ENCODE results near the gene NFX1. TPM values are rescaled to one million over a fixed set of nuclear protein-coding genes. Genes with fewer than 3 reads are reported as not detected.
"Not testable (repeated sequence)": the region's sequence is repeated elsewhere in the genome, so short reads cannot be mapped to it uniquely, and the experiment has no call there.

NFX1 gene
- polyA plus RNA-seq, 3 donors from 2014 or later, result 8.8 to 27.0 (median 11.8) TPM

DNA sequence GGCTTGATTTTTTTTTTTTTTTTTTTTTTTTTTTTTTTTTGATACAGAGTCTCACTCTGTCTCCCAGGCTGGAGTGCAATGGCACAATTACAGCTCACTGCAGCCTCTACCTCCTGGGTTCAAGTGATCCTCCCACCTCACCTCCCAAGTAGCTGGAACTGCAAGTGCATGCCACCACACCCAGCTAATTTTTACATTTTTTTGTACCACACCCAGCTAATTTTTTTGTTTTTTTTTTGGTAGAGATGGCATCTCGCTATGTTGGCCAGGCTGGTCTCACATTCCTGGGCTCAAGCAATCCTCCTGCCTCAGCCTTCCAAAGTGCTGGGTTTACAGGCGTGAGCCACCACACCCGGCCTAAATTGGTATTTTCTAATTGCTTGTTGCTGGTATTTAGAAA, 68.3 kb downstream of the NFX1 start:
- H3K27me3 Mint-ChIP-seq (ENCODE audit: low read depth in 3 of 3); H3K9me3 Mint-ChIP-seq; H3K27ac Mint-ChIP-seq; H3K4me1 Mint-ChIP-seq; H3K4me3 Mint-ChIP-seq; DNase-seq: not testable (repeated sequence)
- peaks cover 13 to 41% (median 15%) of the 10 kb centered on the region in 3 donors for H3K36me3 Mint-ChIP-seq

DNA sequence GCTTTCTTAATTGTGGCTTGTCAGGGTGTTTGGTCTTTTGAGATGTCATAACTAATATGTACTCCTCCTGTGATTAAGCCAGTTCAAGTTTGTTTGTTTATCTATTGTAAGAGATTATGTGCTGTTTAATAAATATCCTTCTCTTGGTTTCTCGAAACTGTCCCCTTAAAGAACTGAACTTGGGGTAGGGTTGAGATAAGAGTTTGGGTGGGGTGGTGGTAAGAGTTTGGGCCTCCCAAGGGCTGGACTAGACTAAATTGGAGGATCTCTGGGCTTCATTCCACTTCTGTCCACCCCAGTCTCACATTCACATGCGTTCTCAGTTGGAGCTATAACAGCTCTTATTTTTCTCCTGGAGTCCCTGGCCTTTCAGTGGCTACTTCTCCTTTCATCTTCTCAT, 73.8 kb downstream of the NFX1 start:
- Mint-ChIP-seq H3K9me3 (no peaks in the 10 kb centered on the region), H3K27ac (peak overlapping the region in 1 of 6 donors; percentile 13)

GRCh38 chr9:33364814-33365213, 74.5 kb downstream of the NFX1 start:
- not testable (repeated sequence) for H3K4me3 Mint-ChIP-seq

More for the DNA sequence above, 73.8 kb downstream of the NFX1 start:
- Mint-ChIP-seq H3K36me3 (peaks cover 22 to 54% (median 22%) of the 10 kb centered on the region in 3 donors), H3K4me1 (no peaks in the 10 kb centered on the region), H3K27me3 (ENCODE audit: low read depth in 3 of 3) (peaks cover 0 to 2% (median 1%) of the 10 kb centered on the region in 3 donors), H3K4me3 (no peak overlapping the region)
- no peak for DNase-seq

DNA sequence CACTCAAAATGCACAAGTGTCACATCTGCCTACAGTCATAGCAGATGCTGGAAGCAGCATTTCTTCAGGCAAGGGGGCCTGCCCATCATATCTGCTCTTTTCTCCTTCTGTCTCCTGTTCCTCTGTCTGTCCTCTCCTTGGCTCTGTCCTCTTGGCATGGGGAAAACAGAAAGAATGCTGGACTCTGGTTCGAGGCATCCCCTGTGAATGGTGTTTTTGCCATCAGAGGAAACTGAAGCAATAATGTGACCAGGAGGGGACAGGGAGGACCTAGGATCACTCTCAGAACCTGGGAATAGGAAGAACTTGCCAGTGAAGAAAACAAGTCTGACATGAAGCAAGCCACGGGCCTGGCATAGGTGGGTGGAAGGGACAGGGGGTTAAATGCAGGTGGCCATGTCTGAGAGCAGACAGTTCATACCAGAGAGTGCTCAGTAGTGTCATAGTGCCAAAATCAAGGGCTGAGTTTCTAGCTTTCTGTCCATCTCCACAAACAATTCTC, 76.7 kb downstream of the NFX1 start:
- H3K27ac Mint-ChIP-seq, result peak overlapping the region in 1 of 6 donors; percentile 67
- no peak for DNase-seq
- no peaks in the 10 kb centered on the region for H3K9me3 Mint-ChIP-seq
- no peaks in the 10 kb centered on the region for H3K4me1 Mint-ChIP-seq
- H3K36me3 Mint-ChIP-seq, result peaks cover 31 to 70% (median 33%) of the 10 kb centered on the region in 3 donors
- H3K27me3 Mint-ChIP-seq (ENCODE audit: low read depth in 3 of 3), result peaks cover 0 to 2% (median 1%) of the 10 kb centered on the region in 3 donors
- H3K4me3 Mint-ChIP-seq, result no peak overlapping the region

More at GRCh38 chr9:33364814-33365213, 74.5 kb downstream of the NFX1 start:
- not testable (repeated sequence) for H3K4me1 Mint-ChIP-seq; H3K9me3 Mint-ChIP-seq; DNase-seq; H3K27me3 Mint-ChIP-seq (ENCODE audit: low read depth in 3 of 3); H3K27ac Mint-ChIP-seq
- peaks cover 24 to 61% (median 27%) of the 10 kb centered on the region in 3 donors for H3K36me3 Mint-ChIP-seq

DNA sequence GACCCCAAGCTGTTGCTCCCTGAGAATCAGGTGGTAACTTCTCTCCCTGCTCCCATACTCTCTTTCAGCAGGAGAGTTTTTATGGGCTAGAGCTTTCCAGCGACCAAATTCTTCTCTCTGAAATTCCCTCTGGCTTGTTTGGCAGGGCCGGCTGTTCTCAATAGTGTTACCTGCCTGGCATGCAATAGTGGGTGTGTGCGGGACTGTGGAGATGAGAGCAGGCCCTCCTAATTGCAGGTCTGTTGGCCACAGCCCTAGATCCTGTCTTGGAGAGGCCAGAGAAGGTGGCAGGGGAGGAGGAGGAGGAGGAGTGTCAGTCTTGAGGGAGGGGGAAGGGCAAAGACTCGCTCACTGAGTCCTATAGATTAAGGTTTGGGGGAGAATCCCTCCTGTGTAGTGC, 82.6 kb downstream of the NFX1 start:
- DNase-seq, result no peak
- peak overlapping the region in 1 of 6 donors; percentile 82 for H3K27ac Mint-ChIP-seq
- H3K27me3 Mint-ChIP-seq (ENCODE audit: low read depth in 3 of 3), result peaks cover 0 to 2% (median 0%) of the 10 kb centered on the region in 3 donors
- H3K4me1 Mint-ChIP-seq, result peaks cover 6 to 9% of the 10 kb centered on the region in 2 donors
- no peak overlapping the region for H3K4me3 Mint-ChIP-seq
- no peaks in the 10 kb centered on the region for H3K9me3 Mint-ChIP-seq
- H3K36me3 Mint-ChIP-seq, result peaks cover 14 to 37% (median 15%) of the 10 kb centered on the region in 3 donors

DNA sequence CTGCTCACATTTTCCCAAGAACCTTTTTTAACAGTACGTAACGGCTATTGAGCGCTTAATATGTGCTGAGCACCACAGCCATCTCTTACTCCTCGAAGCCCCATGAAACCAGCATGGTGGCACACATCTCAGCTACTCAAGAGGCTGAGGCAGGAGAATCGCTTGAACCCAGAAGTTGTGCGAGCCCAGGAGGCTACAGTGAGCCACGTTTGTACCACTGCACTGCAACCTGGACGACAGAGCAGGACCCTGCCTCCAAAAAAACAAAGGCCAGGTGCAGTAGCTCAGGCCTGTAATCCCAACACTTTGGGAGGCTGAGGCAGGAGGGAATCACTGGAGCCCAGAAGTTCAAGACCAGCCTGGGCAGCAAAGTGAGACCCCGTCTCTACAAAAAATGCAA, 83.9 kb downstream of the NFX1 start:
- DNase-seq, result no peak
- H3K27ac Mint-ChIP-seq, result no peak overlapping the region

GRCh38 chr9:33374634-33375237, 84.4 kb downstream of the NFX1 start:
- peak; percentile 44 to 52 (median 50) for DNase-seq
- Mint-ChIP-seq H3K4me1 (peaks cover 6 to 9% of the 10 kb centered on the region in 2 donors), H3K9me3 (no peaks in the 10 kb centered on the region), H3K36me3 (peaks cover 8 to 25% (median 11%) of the 10 kb centered on the region in 3 donors), H3K4me3 (peak overlapping the region in 4 of 5 donors; percentile 15 to 60 (median 42)), H3K27ac (no peak overlapping the region), H3K27me3 (ENCODE audit: low read depth in 3 of 3) (peaks cover 0 to 2% (median 2%) of the 10 kb centered on the region in 3 donors)

More for the DNA sequence above, 83.9 kb downstream of the NFX1 start:
- no peaks in the 10 kb centered on the region for H3K9me3 Mint-ChIP-seq
- peaks cover 9 to 30% (median 15%) of the 10 kb centered on the region in 3 donors for H3K36me3 Mint-ChIP-seq
- H3K27me3 Mint-ChIP-seq (ENCODE audit: low read depth in 3 of 3), result peaks cover 0 to 2% (median 0%) of the 10 kb centered on the region in 3 donors
- no peak overlapping the region for H3K4me3 Mint-ChIP-seq
- peaks cover 6 to 9% of the 10 kb centered on the region in 2 donors for H3K4me1 Mint-ChIP-seq

DNA sequence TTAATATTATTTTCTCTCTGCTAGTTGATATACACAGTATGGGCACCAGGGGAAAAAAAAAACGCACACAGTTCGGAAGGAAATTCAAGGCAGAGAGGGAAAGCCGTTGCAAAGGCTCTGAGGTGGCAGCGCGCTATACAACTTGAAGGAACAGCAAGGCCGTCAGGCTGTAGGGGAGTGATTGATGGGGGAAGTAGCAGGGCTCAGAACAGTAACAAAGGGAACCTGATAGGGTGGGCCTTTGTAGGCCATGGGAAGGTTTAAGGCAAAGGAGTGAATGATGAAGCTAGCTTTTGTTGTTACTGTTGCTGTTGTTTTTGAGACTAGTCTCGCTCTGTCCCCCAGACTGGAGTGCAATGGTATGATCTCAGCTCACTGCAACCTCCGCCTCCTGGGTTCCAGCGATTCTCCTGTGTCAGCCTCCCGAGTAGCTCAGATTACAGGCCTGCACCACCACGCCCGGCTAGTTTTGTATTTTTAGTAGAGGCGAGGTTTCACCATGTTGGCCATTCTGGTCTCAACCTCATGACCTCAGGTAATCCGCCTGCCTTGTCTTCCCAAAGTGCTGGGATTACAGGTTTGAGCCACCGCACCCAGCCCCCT, 85.0 kb downstream of the NFX1 start:
- no peaks in the 10 kb centered on the region for H3K9me3 Mint-ChIP-seq
- no peak for DNase-seq
- peaks cover 6 to 9% of the 10 kb centered on the region in 2 donors for H3K4me1 Mint-ChIP-seq
- H3K36me3 Mint-ChIP-seq, result peaks cover 3 to 19% (median 6%) of the 10 kb centered on the region in 3 donors
- H3K27me3 Mint-ChIP-seq (ENCODE audit: low read depth in 3 of 3), result peaks cover 0 to 4% (median 2%) of the 10 kb centered on the region in 3 donors
- H3K4me3 Mint-ChIP-seq, result peak overlapping the region in 4 of 5 donors; percentile 15 to 60 (median 42)
- H3K27ac Mint-ChIP-seq, result peak overlapping the region in 1 of 6 donors; percentile 35

- no peaks in the 10 kb centered on the region for H3K9me3 Mint-ChIP-seq
- H3K27me3 Mint-ChIP-seq (ENCODE audit: low read depth in 3 of 3), result peaks cover 0 to 4% (median 2%) of the 10 kb centered on the region in 3 donors
- peaks cover under 1 to 13% (median 6%) of the 10 kb centered on the region in 3 donors for H3K36me3 Mint-ChIP-seq
- no peak overlapping the region for H3K4me3 Mint-ChIP-seq
- DNase-seq, result no peak
- no peak overlapping the region for H3K27ac Mint-ChIP-seq
- peaks cover 6 to 9% of the 10 kb centered on the region in 2 donors for H3K4me1 Mint-ChIP-seq
Observed at GRCh38 chr9:33375841-33376321, 85.6 kb downstream of the NFX1 start.

DNA sequence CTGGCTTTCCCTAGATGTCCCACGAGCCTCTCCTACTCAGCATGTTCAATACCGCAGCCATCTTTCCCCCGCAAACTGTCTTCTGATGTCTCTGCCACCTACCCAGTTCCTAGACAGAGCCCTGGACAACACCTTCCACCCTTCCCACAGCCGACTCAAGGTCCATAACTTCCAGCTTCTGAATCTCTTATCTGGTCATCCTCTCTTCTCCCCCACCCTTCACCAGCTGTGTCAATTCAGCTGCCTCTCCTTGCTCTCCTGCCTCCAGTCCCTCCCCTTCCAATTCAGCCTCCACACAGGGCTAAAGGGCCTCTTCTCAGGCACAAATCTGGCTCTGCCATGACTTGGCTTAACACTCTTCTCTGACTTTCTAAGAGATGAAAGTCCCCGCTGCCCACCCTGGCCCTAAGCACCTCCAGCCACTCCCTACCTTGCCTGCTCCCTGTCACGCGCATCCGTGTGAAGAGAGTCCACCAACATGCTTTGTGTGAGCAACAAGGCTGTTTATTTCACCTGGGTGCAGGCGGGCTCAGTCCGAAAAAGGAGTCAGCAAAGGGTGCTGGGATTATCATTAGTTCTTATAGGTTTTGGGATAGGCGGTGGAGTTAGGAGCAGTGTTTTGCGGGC, 86.9 kb downstream of the NFX1 start:
- H3K36me3 Mint-ChIP-seq, result peaks cover 0 to 4% (median 0%) of the 10 kb centered on the region in 3 donors
- no peak overlapping the region for H3K4me3 Mint-ChIP-seq
- no peak for DNase-seq
- peaks cover 6 to 9% of the 10 kb centered on the region in 2 donors for H3K4me1 Mint-ChIP-seq
- peak overlapping the region in 2 of 6 donors; percentile 60 to 65 for H3K27ac Mint-ChIP-seq
- peaks cover 0 to 4% (median 2%) of the 10 kb centered on the region in 3 donors for H3K27me3 Mint-ChIP-seq (ENCODE audit: low read depth in 3 of 3)
- no peaks in the 10 kb centered on the region for H3K9me3 Mint-ChIP-seq

DNA sequence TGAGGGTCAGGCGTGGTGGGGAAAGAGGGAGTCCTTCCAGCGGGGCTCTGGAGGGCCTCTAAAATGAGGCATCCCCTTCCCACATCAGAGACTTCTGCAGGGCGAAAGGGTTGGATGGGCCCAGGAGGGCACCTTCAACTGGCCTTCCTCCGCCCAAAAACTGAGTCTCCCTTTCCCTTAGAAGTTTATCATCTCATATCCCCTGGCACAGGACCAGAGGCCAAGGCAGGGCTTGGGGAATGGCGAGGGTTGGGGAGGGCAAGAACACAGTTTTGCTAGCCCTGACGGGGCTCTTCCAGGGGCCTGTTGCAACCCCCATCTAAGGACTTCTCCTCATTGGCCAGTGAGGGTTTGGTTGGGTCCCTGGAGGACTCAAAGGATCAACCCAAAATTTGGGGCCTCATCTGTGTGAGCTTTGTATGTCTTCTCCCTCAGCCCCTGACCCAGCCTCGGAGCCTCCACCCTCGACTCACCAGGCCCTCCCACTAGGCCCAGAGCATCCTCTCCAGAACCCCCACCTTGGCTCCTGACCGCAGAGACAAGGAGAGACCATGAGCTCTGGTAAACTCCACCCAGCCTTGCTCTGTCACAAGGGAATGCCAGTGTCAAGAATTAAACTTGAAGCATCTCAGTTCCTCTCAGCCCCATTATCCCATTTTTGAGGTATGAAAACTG, 87.9 kb downstream of the NFX1 start:
- no peak overlapping the region for H3K4me3 Mint-ChIP-seq
- peaks cover 0 to 4% (median 4%) of the 10 kb centered on the region in 3 donors for H3K27me3 Mint-ChIP-seq (ENCODE audit: low read depth in 3 of 3)
- H3K9me3 Mint-ChIP-seq, result no peaks in the 10 kb centered on the region
- no peak overlapping the region for H3K27ac Mint-ChIP-seq
- DNase-seq, result no peak
- H3K36me3 Mint-ChIP-seq, result no peaks in the 10 kb centered on the region
- H3K4me1 Mint-ChIP-seq, result peaks cover 6 to 9% of the 10 kb centered on the region in 2 donors

GRCh38 chr9:33379666-33380389, 89.5 kb downstream of the NFX1 start:
- DNase-seq, result no peak
- no peaks in the 10 kb centered on the region for H3K36me3 Mint-ChIP-seq
- H3K4me3 Mint-ChIP-seq, result no peak overlapping the region
- no peaks in the 10 kb centered on the region for H3K9me3 Mint-ChIP-seq
- H3K27me3 Mint-ChIP-seq (ENCODE audit: low read depth in 3 of 3), result peaks cover 0 to 4% (median 4%) of the 10 kb centered on the region in 3 donors
- peak overlapping the region in 1 of 6 donors; percentile 18 for H3K27ac Mint-ChIP-seq
- H3K4me1 Mint-ChIP-seq, result peaks cover 5 to 7% of the 10 kb centered on the region in 2 donors
